ENCODE data around the gene ESM1. TPM values are rescaled to one million over a fixed set of nuclear protein-coding genes. Genes with fewer than 3 reads are reported as not detected.

ESM1 gene
- total and polyA plus RNA-seq, 4 donors = 3.8 to 48.0 (median 10.0) TPM

- Histone ChIP-seq H3K27ac (ENCODE audit: low read depth in 1 of 2, low read length in 1 of 2) (no peak overlapping the region), H3K9me3 (ENCODE audit: control insufficient read depth in 4 of 4, insufficient read depth in 3 of 4, low read length in 3 of 4) (peaks cover 0 to 2% (median 0%) of the 10 kb centered on the region in 4 donors), H3K4me3 (no peak overlapping the region), H3K4me1 (ENCODE audit: control insufficient read depth in 5 of 5, insufficient read depth in 5 of 5, low read length in 5 of 5) (peaks cover 0 to 5% (median 0%) of the 10 kb centered on the region in 5 donors), H3K36me3 (ENCODE audit: control insufficient read depth in 4 of 4, insufficient read depth in 4 of 4, low read length in 4 of 4) (no peaks in the 10 kb centered on the region), H3K27me3 (ENCODE audit: control insufficient read depth in 3 of 3, insufficient read depth in 3 of 3, low read length in 2 of 3) (peaks cover 0 to 3% (median 0%) of the 10 kb centered on the region in 3 donors), H3K9ac (ENCODE audit: insufficient read depth in 1 of 2, low read length in 2 of 2) (no peak overlapping the region)
- TF ChIP-seq CTCF (IDR thresholded peaks at IDR 0.05; ENCODE audit: control extremely low read depth, extremely low read depth) = no peak
- no peak for ATAC-seq (ENCODE audit: insufficient read depth, low FRiP score)
- DNase-seq = no peak
- 93 to 96% methylated on average over 4 of the region's 4 CpGs for WGBS, 2 donors
Observed at GRCh38 chr5:54969242-54969641, 16.2 kb downstream of the ESM1 start.

DNA sequence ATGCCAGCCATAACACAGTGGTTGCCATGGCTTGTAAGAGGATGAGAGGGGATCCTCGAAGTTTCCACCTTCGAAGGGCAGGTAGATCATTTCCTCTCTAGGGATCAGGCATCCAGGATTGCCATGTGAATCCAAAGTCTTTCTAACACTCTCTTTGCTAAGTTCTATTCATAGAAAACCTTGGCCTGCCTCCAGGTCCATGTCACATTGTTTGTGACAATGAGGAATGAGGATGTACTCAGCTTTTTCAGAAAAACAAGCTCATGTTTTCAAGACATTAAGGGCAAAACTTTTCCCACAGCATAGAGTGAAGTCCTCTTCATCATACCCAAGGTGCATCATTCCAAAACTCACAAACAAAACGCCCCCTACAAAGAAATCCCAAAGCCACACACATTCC, 19.6 kb downstream of the ESM1 start:
- DNase-seq (peak in 2 of 3 donors; percentile 5 to 17), ATAC-seq (ENCODE audit: insufficient read depth, low FRiP score) (no peak)
- Histone ChIP-seq H3K9me3 (ENCODE audit: control insufficient read depth in 4 of 4, insufficient read depth in 3 of 4, low read length in 3 of 4) (peaks cover 0 to 2% (median 0%) of the 10 kb centered on the region in 4 donors), H3K27ac (ENCODE audit: low read depth in 1 of 2, low read length in 1 of 2) (no peak overlapping the region), H3K9ac (ENCODE audit: insufficient read depth in 1 of 2, low read length in 2 of 2) (no peak overlapping the region), H3K4me1 (ENCODE audit: control insufficient read depth in 5 of 5, insufficient read depth in 5 of 5, low read length in 5 of 5) (peaks cover 0 to 5% (median 0%) of the 10 kb centered on the region in 5 donors), H3K4me3 (no peak overlapping the region), H3K27me3 (ENCODE audit: control insufficient read depth in 3 of 3, insufficient read depth in 3 of 3, low read length in 2 of 3) (no peaks in the 10 kb centered on the region), H3K36me3 (ENCODE audit: control insufficient read depth in 4 of 4, insufficient read depth in 4 of 4, low read length in 4 of 4) (no peaks in the 10 kb centered on the region)
- WGBS, 2 donors = 64 to 74% methylated on average over 3 of the region's 3 CpGs
- TF ChIP-seq CTCF (IDR thresholded peaks at IDR 0.05; ENCODE audit: control extremely low read depth, extremely low read depth) = no peak

DNA sequence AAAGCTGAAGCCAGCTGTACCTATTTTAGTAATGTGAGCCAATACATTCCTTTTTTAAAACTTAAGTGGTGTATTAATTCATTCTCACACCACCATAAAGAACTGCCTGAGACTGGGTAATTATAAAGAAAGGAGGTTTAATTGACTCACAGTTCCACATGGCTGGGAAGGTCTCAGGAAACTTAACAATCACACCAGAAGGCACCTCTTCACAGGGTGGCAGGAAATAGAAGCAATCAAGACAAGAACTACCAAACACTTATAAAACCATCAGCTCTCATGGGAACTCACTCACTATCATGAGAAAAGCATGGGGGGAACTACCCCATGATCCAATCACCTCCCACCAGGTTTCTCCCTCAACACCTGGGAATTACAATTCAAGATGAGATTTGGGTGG, 21.0 kb downstream of the ESM1 start:
- H3K4me3 ChIP-seq = no peak overlapping the region
- no peak for TF ChIP-seq CTCF (IDR thresholded peaks at IDR 0.05; ENCODE audit: control extremely low read depth, extremely low read depth)

More for the DNA sequence above, 21.0 kb downstream of the ESM1 start:
- peaks cover 0 to 5% (median 0%) of the 10 kb centered on the region in 5 donors for H3K4me1 ChIP-seq (ENCODE audit: control insufficient read depth in 5 of 5, insufficient read depth in 5 of 5, low read length in 5 of 5)
- H3K9ac ChIP-seq (ENCODE audit: insufficient read depth in 1 of 2, low read length in 2 of 2) = no peak overlapping the region
- no peaks in the 10 kb centered on the region for H3K36me3 ChIP-seq (ENCODE audit: control insufficient read depth in 4 of 4, insufficient read depth in 4 of 4, low read length in 4 of 4)
- no peaks in the 10 kb centered on the region for H3K27me3 ChIP-seq (ENCODE audit: control insufficient read depth in 3 of 3, insufficient read depth in 3 of 3, low read length in 2 of 3)
- no peak overlapping the region for H3K27ac ChIP-seq (ENCODE audit: low read depth in 1 of 2, low read length in 1 of 2)
- peaks cover 0 to 2% (median 0%) of the 10 kb centered on the region in 4 donors for H3K9me3 ChIP-seq (ENCODE audit: control insufficient read depth in 4 of 4, insufficient read depth in 3 of 4, low read length in 3 of 4)
- no peak for ATAC-seq (ENCODE audit: insufficient read depth, low FRiP score)
- DNase-seq = no peak

All from lung (tissue), 12 donors.